SK-N-SH treated with all-trans-retinoic acid at 6 μM for 48 hours (cell line): ENCODE measurements around the gene TRAPPC10.

Experiments
- ATAC-seq: fragments of 200-7000 bp; cut with Tn5 transposase; 3 replicates; pipeline ENCODE4 v1.9.1; 2020; ENCODE audit warnings: mild to moderate bottlenecking, moderate library complexity
- BACH2 ChIP-seq: fragments of 250-450 bp; sonication (Bioruptor Pico); IDR thresholded peaks from 2 replicates; pipeline ENCODE4 v1.9.0; 2021; ENCODE audit warnings: mild to moderate bottlenecking, borderline replicate concordance
- CREB5 ChIP-seq: fragments of 250-450 bp; sonication (Bioruptor Pico); IDR thresholded peaks from 2 replicates; pipeline ENCODE4 v1.5.1; 2020; ENCODE audit warnings: low read depth, mild to moderate bottlenecking, moderate library complexity
- CSDC2 ChIP-seq: fragments of 250-450 bp; sonication (Bioruptor Pico); IDR thresholded peaks from 2 replicates; pipeline ENCODE4 v1.5.0; 2020; ENCODE audit warnings: mild to moderate bottlenecking, moderate library complexity
- CSRNP3 ChIP-seq: fragments of 250-450 bp; sonication (Bioruptor Pico); IDR thresholded peaks from 2 replicates; pipeline ENCODE4 v1.5.1; 2021; ENCODE audit warnings: mild to moderate bottlenecking, moderate library complexity
- ESRRG ChIP-seq: fragments of 250-450 bp; sonication (Bioruptor Pico); IDR thresholded peaks from 2 replicates; pipeline ENCODE4 v1.6.1; 2021; ENCODE audit warnings: mild to moderate bottlenecking
- GLIS3 ChIP-seq: fragments of 250-450 bp; sonication (Bioruptor Pico); IDR thresholded peaks from 2 replicates; pipeline ENCODE4 v1.5.0; 2020; ENCODE audit warnings: mild to moderate bottlenecking, moderate library complexity
- ISL1 ChIP-seq: fragments of 250-450 bp; sonication (Bioruptor Pico); IDR thresholded peaks from 2 replicates; pipeline ENCODE4 v2.1.2; 2022; ENCODE audit warnings: mild to moderate bottlenecking, moderate library complexity
- OSR1 ChIP-seq: fragments of 250-450 bp; sonication (Bioruptor Pico); IDR thresholded peaks from 2 replicates; pipeline ENCODE4 v1.8.0; 2022; ENCODE audit warnings: moderate library complexity, mild to moderate bottlenecking, inconsistent platforms
- PATZ1 ChIP-seq: fragments of 250-450 bp; sonication (Bioruptor Pico); IDR thresholded peaks from 2 replicates; pipeline ENCODE4 v1.8.0; 2020; ENCODE audit warnings: mild to moderate bottlenecking, moderate library complexity, borderline replicate concordance
- POU6F1 ChIP-seq: fragments of 250-450 bp; sonication (Bioruptor Pico); IDR thresholded peaks from 2 replicates; pipeline ENCODE4 v1.8.0; 2021; ENCODE audit warnings: low read depth, mild to moderate bottlenecking, moderate library complexity, borderline replicate concordance
- PPARA ChIP-seq: fragments of 250-450 bp; sonication (Bioruptor Pico); IDR thresholded peaks from 2 replicates; pipeline ENCODE4 v1.5.0; 2020; ENCODE audit warnings: mild to moderate bottlenecking, borderline replicate concordance
- RARB ChIP-seq: fragments of 250-450 bp; sonication (Bioruptor Pico); IDR thresholded peaks from 2 replicates; pipeline ENCODE4 v1.8.0; 2021; ENCODE audit warnings: mild to moderate bottlenecking, moderate library complexity
- SNAI2 ChIP-seq: fragments of 250-450 bp; sonication (Bioruptor Pico); IDR thresholded peaks from 2 replicates; pipeline ENCODE4 v1.5.0; 2020; ENCODE audit warnings: mild to moderate bottlenecking, moderate library complexity
- TCF4 ChIP-seq: fragments of 250-450 bp; sonication (Bioruptor Pico); IDR thresholded peaks from 2 replicates; pipeline ENCODE4 v1.8.0; 2021; ENCODE audit warnings: mild to moderate bottlenecking, moderate library complexity, borderline replicate concordance
- TOX ChIP-seq: fragments of 250-450 bp; sonication (Bioruptor Pico); IDR thresholded peaks from 2 replicates; pipeline ENCODE4 v1.8.0; 2021; ENCODE audit warnings: mild to moderate bottlenecking, moderate library complexity, borderline replicate concordance
- TSHZ2 ChIP-seq: fragments of 250-450 bp; sonication (Bioruptor Pico); IDR thresholded peaks from 2 replicates; pipeline ENCODE4 v1.5.0; 2020; ENCODE audit warnings: mild to moderate bottlenecking, moderate library complexity
- ZC3H10 ChIP-seq: fragments of 250-450 bp; sonication (Bioruptor Pico); IDR thresholded peaks from 2 replicates; pipeline ENCODE4 v1.5.1; 2021; ENCODE audit warnings: mild to moderate bottlenecking, moderate library complexity
- ZFP3 ChIP-seq: fragments of 250-450 bp; sonication (Bioruptor Pico); IDR thresholded peaks from 2 replicates; pipeline ENCODE4 v1.5.0; 2020; ENCODE audit warnings: mild to moderate bottlenecking, moderate library complexity
- ZNF565 ChIP-seq: fragments of 450-650 bp; formaldehyde crosslinking; conservative IDR thresholded peaks from 2 replicates; pipeline ENCODE4 v1.5.0; 2020; ENCODE audit warnings: low read depth, mild to moderate bottlenecking, moderate library complexity
- ZNF70 ChIP-seq: fragments of 450-650 bp; formaldehyde crosslinking; IDR thresholded peaks from 2 replicates; pipeline ENCODE4 v1.5.0; 2020; ENCODE audit warnings: mild to moderate bottlenecking, moderate library complexity
- ZNF8 ChIP-seq: fragments of 450-650 bp; formaldehyde crosslinking; IDR thresholded peaks from 2 replicates; pipeline ENCODE4 v1.5.0; 2020; ENCODE audit warnings: mild to moderate bottlenecking, moderate library complexity

TRAPPC10 gene

GRCh38 chr21:43987509-43987908 lies 24.6 kb upstream of the TRAPPC10 start:
- no peak; the same call in 2 of the 3 replicates for ATAC-seq
- no peak for TF ChIP-seq TOX (CRISPR knock-in tag)
- TF ChIP-seq PPARA (CRISPR knock-in tag), result no peak
- TF ChIP-seq POU6F1 (CRISPR knock-in tag), result no peak
- TF ChIP-seq BACH2, result no peak
- no peak for TF ChIP-seq ZNF70 (CRISPR knock-in tag)
- TF ChIP-seq ZFP3 (CRISPR knock-in tag), result no peak
- no peak for TF ChIP-seq GLIS3
- TF ChIP-seq ESRRG (CRISPR knock-in tag), result no peak
- TF ChIP-seq OSR1, result no peak
- no peak for TF ChIP-seq RARB
- TF ChIP-seq SNAI2, result no peak
- no peak for TF ChIP-seq TSHZ2 (CRISPR knock-in tag)
- TF ChIP-seq TCF4 (CRISPR knock-in tag), result no peak
- TF ChIP-seq ZNF8, result no peak
- TF ChIP-seq CREB5 (CRISPR knock-in tag), result no peak
- TF ChIP-seq CSDC2, result no peak
- no peak for TF ChIP-seq ZNF565
- no peak for TF ChIP-seq ZC3H10 (CRISPR knock-in tag)

GRCh38 chr21:43988016-43988415 lies 24.1 kb upstream of the TRAPPC10 start:
- no peak; the same call in 2 of the 3 replicates for ATAC-seq

More at GRCh38 chr21:43988016-43988415, 24.1 kb upstream of the TRAPPC10 start:
- TF ChIP-seq ZNF70 (CRISPR knock-in tag) (no peak), SNAI2 (no peak), PATZ1 (CRISPR knock-in tag) (no peak), ZNF565 (no peak), CSDC2 (no peak), CSRNP3 (no peak), GLIS3 (no peak), TOX (CRISPR knock-in tag) (no peak), BACH2 (no peak), TCF4 (CRISPR knock-in tag) (no peak), ZC3H10 (CRISPR knock-in tag) (no peak), PPARA (CRISPR knock-in tag) (no peak), ZNF8 (no peak), ISL1 (no peak), POU6F1 (CRISPR knock-in tag) (no peak)
